A673 (cell line): ENCODE results near the gene ARHGAP8. TPM values are rescaled to one million over a fixed set of nuclear protein-coding genes. Genes with fewer than 3 reads are reported as not detected.

Experiments
- BruUV-seq: library from RNA; stranded (reverse); fragments of 400-500 nt; replicated peaks from 2 replicates; lab custom pipeline; 2021; lab: Mats Ljungman, UMichigan
- CTCF ChIA-PET: fragments of 300-600 bp; sonication (Branson Sonifier 250); formaldehyde crosslinking; loops from one replicate; lab custom pipeline; 2022; ENCODE audit warnings: antibody characterized with exemption; lab: Charles Lee
- POLR2A ChIA-PET: fragments of 300-600 bp; sonication (Branson Sonifier 250); formaldehyde crosslinking; loops from one replicate; lab custom pipeline; 2022; ENCODE audit warnings: antibody characterized with exemption; ENCODE audit not compliant: low non-redundant PET; lab: Charles Lee
- DNase-seq: peaks from one replicate; pipeline ENCODE4 v3.0.0-alpha.2; 2015; ENCODE audit warnings: low spot score
- H3K27ac ChIP-seq: fragments of 200-600 bp; sonication (generic); 2 replicates; pipeline ENCODE4 v1.5.1; 2016; ENCODE audit warnings: mixed run types, low read depth, mild to moderate bottlenecking, mixed read lengths, antibody characterized with exemption, low read length; ENCODE audit not compliant: poor library complexity, severe bottlenecking
- H3K27me3 ChIP-seq: fragments of 200-600 bp; sonication (generic); replicated peaks from 2 replicates; pipeline ENCODE4 v1.6.1; 2017; ENCODE audit warnings: mixed run types, low read depth, mild to moderate bottlenecking, mixed read lengths, antibody characterized with exemption, low read length; ENCODE audit not compliant: insufficient read depth, poor library complexity
- H3K36me3 ChIP-seq: fragments of 200-600 bp; sonication (generic); 2 replicates; pipeline ENCODE4 v1.6.1; 2016; ENCODE audit warnings: mixed run types, mild to moderate bottlenecking, mixed read lengths, antibody characterized with exemption, low read length; ENCODE audit not compliant: insufficient read depth, poor library complexity, severe bottlenecking
- H3K4me1 ChIP-seq: fragments of 200-600 bp; sonication (generic); 2 replicates; pipeline ENCODE4 v1.6.1; 2017; ENCODE audit warnings: mixed run types, mild to moderate bottlenecking, mixed read lengths, antibody characterized with exemption, low read length; ENCODE audit not compliant: insufficient read depth, poor library complexity, severe bottlenecking
- H3K4me3 ChIP-seq: fragments of 200-600 bp; sonication (generic); 2 replicates; pipeline ENCODE4 v1.5.1; 2016; ENCODE audit warnings: low read depth, mixed run types, mild to moderate bottlenecking, mixed read lengths, low read length; ENCODE audit not compliant: poor library complexity, severe bottlenecking
- H3K9me3 ChIP-seq: fragments of 200-600 bp; sonication (generic); 2 replicates; pipeline ENCODE4 v1.6.1; 2016; ENCODE audit warnings: mixed run types, low read depth, mild to moderate bottlenecking, mixed read lengths, antibody characterized with exemption, low read length; ENCODE audit not compliant: poor library complexity, severe bottlenecking
- CTCF ChIP-seq: fragments of 300-800, 200-600 bp; sonication (generic); conservative IDR thresholded peaks from 2 replicates; pipeline ENCODE4 v1.5.1; 2017; ENCODE audit warnings: low read depth, mild to moderate bottlenecking, antibody characterized with exemption, low read length, moderate library complexity, mixed read lengths
- EZH2 ChIP-seq: fragments of 200-600 bp; sonication (generic); IDR thresholded peaks from 2 replicates; pipeline ENCODE4 v1.6.1; 2017; ENCODE audit warnings: borderline replicate concordance, low read depth, mild to moderate bottlenecking, mixed read lengths, antibody characterized with exemption, low read length; ENCODE audit not compliant: poor library complexity, severe bottlenecking
- intact Hi-C: fragments of 100-400 bp; cut with micrococcal nuclease; formaldehyde crosslinking; loops from one replicate; pipeline ENCODE4 v1.10.0; 2022; ENCODE audit not compliant: unreplicated experiment
- total RNA-seq: library from RNA; stranded (reverse); gene quantifications from 2 replicates; pipeline ENCODE4 v1.2.3, GENCODE V29; 2021

Gene ARHGAP8
- total RNA-seq, 1 experiment from 2014 or later, result not detected

- TF ChIP-seq CTCF (no peak), EZH2 (no peak)
- BruUV-seq, result no TSS peak
- no peak overlapping the region for H3K4me3 ChIP-seq
- H3K9me3 ChIP-seq, result no peaks in the 10 kb centered on the region
- H3K36me3 ChIP-seq, result no peaks in the 10 kb centered on the region
- H3K4me1 ChIP-seq, result no peaks in the 10 kb centered on the region
- DNase-seq, result no peak
- intact Hi-C loops, result no loop called here
- ChIA-PET POLR2A (no interaction called here), CTCF (no interaction called here)
- H3K27ac ChIP-seq, result no peak overlapping the region
- no peaks in the 10 kb centered on the region for H3K27me3 ChIP-seq
These were observed 32.6 kb upstream of the ARHGAP8 start for GRCh38 chr22:44719586-44720368.

- CTCF ChIA-PET, result no interaction called here
- intact Hi-C loops, result no loop called here
- no peak for TF ChIP-seq CTCF
- no peak for TF ChIP-seq EZH2
- H3K27ac ChIP-seq, result no peak overlapping the region
- H3K27me3 ChIP-seq, result no peaks in the 10 kb centered on the region
- peak; percentile 73 for DNase-seq
- BruUV-seq, result no TSS peak
- no peak overlapping the region for H3K4me3 ChIP-seq
- POLR2A ChIA-PET, result no interaction called here
- H3K9me3 ChIP-seq, result no peaks in the 10 kb centered on the region
- no peaks in the 10 kb centered on the region for H3K36me3 ChIP-seq
- H3K4me1 ChIP-seq, result no peaks in the 10 kb centered on the region
These were observed 31.2 kb upstream of the ARHGAP8 start for GRCh38 chr22:44721213-44721612.

- Histone ChIP-seq H3K36me3 (no peaks in the 10 kb centered on the region), H3K4me3 (no peak overlapping the region), H3K27me3 (no peaks in the 10 kb centered on the region), H3K9me3 (no peaks in the 10 kb centered on the region), H3K4me1 (no peaks in the 10 kb centered on the region), H3K27ac (no peak overlapping the region)
- intact Hi-C loops, result no loop called here
- no TSS peak for BruUV-seq
- CTCF ChIA-PET, result no interaction called here
- no peak for DNase-seq
- TF ChIP-seq CTCF (no peak), EZH2 (no peak)
- POLR2A ChIA-PET, result no interaction called here
These were observed 29.8 kb upstream of the ARHGAP8 start for GRCh38 chr22:44722611-44723010.
